ENCODE results near the gene FAM120B. TPM values are rescaled to one million over a fixed set of nuclear protein-coding genes. Genes with fewer than 3 reads are reported as not detected.
A peak's percentile ranks its signal among the peaks of the same experiment; 100 is the strongest.

The FAM120B gene
- polyA plus RNA-seq, 2 donors: 6.4 to 8.7 TPM

DNA sequence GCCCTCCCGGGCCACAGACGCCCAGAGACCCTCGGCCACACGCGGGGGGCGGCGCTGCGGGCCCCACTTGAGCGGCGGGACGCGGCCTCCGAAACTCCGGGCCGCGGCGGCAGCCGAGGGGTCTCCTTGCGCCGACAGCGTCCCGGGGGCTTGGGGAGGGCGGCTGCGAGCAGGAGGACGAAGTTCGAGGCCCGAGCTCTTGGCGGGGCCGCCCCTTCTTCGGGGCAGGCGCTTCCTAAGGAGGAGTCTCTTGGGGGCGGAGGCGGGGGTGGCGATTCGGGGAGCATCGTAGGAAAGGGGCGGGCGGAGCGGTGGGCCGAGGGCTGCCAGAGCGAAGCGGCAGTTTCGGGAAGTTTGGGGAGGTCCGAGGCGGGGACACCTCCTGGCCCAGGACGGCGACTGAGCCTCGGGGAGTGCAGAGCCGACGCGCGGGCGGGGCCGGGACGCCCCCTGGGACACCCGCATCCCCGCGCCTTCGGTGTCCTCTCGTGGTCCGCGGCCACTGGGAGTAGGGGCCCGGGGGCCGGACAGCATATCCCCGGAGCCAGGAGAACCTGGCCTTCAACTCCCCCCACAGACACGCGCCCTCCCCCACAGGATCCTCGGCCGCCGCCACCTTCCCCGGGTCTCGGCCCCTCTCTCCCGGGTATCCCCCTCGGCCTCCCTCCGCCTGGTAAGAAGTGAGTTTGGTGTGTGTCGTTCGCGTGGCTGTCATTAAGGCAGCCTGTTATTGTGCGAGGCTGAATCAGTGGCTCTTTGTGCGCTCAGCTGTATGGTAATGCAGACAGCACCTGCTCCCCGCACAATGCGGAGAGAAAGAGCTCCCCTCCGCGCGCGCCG lies 15.1 kb upstream of the FAM120B start:
- Histone ChIP-seq H3K27ac (ENCODE audit: low read depth in 2 of 2, low read length in 1 of 2) (peak overlapping the region; percentile 81 to 83), H3K36me3 (ENCODE audit: control insufficient read depth in 2 of 2, insufficient read depth in 2 of 2, low read length in 1 of 2) (peaks cover 0 to 7% of the 10 kb centered on the region in 2 donors), H3K4me3 (ENCODE audit: low read depth in 1 of 2, low read length in 2 of 2) (peak overlapping the region; percentile 45 to 68), H3K27me3 (ENCODE audit: control insufficient read depth in 1 of 2, insufficient read depth in 2 of 2, low read length in 2 of 2) (peaks cover 0 to 14% of the 10 kb centered on the region in 2 donors), H3K4me1 (ENCODE audit: control insufficient read depth in 2 of 2, insufficient read depth in 2 of 2, low read length in 1 of 2) (peaks cover 6 to 32% of the 10 kb centered on the region in 2 donors), H3K9me3 (ENCODE audit: control insufficient read depth in 2 of 2, insufficient read depth in 1 of 2, low read depth in 1 of 2, low read length in 1 of 2) (peaks cover 0 to 2% of the 10 kb centered on the region in 2 donors)
- 1 to 2% methylated on average over 77 to 87 of the region's 87 CpGs for WGBS, 2 donors

- H3K4me3 ChIP-seq (ENCODE audit: low read depth in 1 of 2, low read length in 2 of 2): peak overlapping the region; percentile 45 to 68
Observed at GRCh38 chr6:170292111-170292406, 14.5 kb upstream of the FAM120B start.

DNA sequence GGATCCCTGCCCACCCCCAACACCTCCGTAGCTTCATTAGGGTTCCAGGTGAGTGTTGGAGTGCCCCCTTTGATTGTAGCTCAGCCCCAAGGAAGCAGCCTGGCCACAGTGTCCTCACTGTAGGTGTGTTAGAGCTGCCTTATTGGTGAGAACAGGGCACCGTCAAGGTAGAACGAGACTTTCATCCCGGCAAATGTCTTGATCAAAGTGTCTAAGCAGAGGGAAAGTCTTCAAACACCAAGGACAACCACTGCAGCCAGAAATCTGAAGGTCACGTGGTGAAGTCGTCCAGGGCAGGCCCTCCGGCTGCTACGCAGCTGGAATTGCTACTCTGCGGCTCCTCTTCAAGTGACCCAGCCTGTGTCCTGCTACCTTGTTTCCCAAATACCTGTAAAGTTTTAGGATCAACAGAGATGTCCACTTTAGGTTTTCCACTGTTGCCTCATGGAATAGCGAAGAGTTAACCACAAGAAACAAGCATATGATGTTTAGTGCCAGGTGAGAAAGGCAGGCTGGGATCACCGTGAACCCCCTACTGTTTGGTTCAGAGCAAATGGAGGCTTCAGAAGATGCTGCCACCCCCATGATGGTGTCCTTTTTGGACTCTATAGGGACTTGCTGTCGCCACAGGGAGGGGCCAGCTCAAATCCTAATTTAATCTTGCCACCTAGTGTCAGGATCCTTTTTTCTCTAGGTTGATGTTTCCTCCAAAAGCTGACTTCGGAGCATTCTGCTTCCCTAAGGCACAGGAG lies 14.0 kb upstream of the FAM120B start:
- WGBS, 2 donors: 11 to 16% methylated on average over 13 of the region's 13 CpGs
- Histone ChIP-seq H3K4me3 (ENCODE audit: low read depth in 1 of 2, low read length in 2 of 2) (no peak overlapping the region), H3K9me3 (ENCODE audit: control insufficient read depth in 2 of 2, insufficient read depth in 1 of 2, low read depth in 1 of 2, low read length in 1 of 2) (peaks cover 0 to 2% of the 10 kb centered on the region in 2 donors), H3K4me1 (ENCODE audit: control insufficient read depth in 2 of 2, insufficient read depth in 2 of 2, low read length in 1 of 2) (peaks cover 6 to 26% of the 10 kb centered on the region in 2 donors), H3K36me3 (ENCODE audit: control insufficient read depth in 2 of 2, insufficient read depth in 2 of 2, low read length in 1 of 2) (peaks cover 0 to 4% of the 10 kb centered on the region in 2 donors), H3K27ac (ENCODE audit: low read depth in 2 of 2, low read length in 1 of 2) (peak overlapping the region; percentile 13 to 83), H3K27me3 (ENCODE audit: control insufficient read depth in 1 of 2, insufficient read depth in 2 of 2, low read length in 2 of 2) (peaks cover 0 to 12% of the 10 kb centered on the region in 2 donors)

More at GRCh38 chr6:170292111-170292406, 14.5 kb upstream of the FAM120B start:
- H3K36me3 ChIP-seq (ENCODE audit: control insufficient read depth in 2 of 2, insufficient read depth in 2 of 2, low read length in 1 of 2): peaks cover 0 to 7% of the 10 kb centered on the region in 2 donors
- H3K27ac ChIP-seq (ENCODE audit: low read depth in 2 of 2, low read length in 1 of 2): peak overlapping the region; percentile 81 to 83
- peaks cover 6 to 32% of the 10 kb centered on the region in 2 donors for H3K4me1 ChIP-seq (ENCODE audit: control insufficient read depth in 2 of 2, insufficient read depth in 2 of 2, low read length in 1 of 2)
- 7 to 9% methylated on average over 11 of the region's 11 CpGs for WGBS, 2 donors
- H3K27me3 ChIP-seq (ENCODE audit: control insufficient read depth in 1 of 2, insufficient read depth in 2 of 2, low read length in 2 of 2): peaks cover 0 to 16% of the 10 kb centered on the region in 2 donors
- H3K9me3 ChIP-seq (ENCODE audit: control insufficient read depth in 2 of 2, insufficient read depth in 1 of 2, low read depth in 1 of 2, low read length in 1 of 2): peaks cover 0 to 2% of the 10 kb centered on the region in 2 donors

DNA sequence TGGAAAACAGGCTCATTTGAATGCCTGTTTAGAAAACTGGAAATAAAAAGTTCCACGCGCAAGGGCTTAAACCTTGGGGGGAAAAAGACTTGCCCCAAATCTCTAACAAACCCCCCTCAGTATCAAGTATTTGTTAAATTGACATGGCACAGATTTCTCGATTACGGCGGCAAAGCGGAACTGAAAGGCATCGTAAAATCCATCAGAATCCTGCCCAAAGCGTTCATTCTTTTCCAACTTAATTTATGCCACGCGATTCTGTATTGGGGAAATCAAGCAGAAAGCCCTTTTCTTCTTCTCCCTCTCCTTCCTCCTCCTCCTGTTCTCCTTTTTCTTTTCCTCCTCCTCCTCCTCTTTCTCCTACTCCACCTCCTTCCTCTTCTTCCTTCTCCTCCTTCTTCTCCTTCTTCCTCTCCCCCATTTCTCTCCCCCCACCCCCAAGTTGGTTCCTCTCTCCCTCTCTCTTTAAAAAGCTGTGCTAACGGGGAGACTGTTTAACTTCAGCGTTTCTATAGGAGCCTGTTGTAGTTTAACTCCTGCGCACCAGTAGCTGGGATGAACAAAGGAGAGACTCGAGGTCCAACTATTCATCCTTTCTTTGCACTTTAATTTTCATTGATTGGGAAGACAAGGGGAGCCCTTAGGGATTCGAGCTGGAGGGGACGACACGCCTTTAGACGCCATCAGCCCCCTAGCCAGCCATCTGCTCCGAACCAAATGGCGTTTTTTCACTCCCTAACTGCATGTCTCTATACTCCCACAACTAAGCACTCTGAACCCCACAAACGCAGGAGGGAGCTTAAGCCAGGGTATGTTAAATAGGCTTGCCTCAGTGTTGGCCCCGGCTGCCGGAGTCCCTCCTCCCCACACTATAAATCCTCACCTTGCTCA lies 13.0 kb upstream of the FAM120B start:
- Histone ChIP-seq H3K36me3 (ENCODE audit: control insufficient read depth in 2 of 2, insufficient read depth in 2 of 2, low read length in 1 of 2) (no peaks in the 10 kb centered on the region), H3K27ac (ENCODE audit: low read depth in 2 of 2, low read length in 1 of 2) (no peak overlapping the region), H3K4me3 (ENCODE audit: low read depth in 1 of 2, low read length in 2 of 2) (no peak overlapping the region), H3K4me1 (ENCODE audit: control insufficient read depth in 2 of 2, insufficient read depth in 2 of 2, low read length in 1 of 2) (peaks cover 6 to 18% of the 10 kb centered on the region in 2 donors), H3K9me3 (ENCODE audit: control insufficient read depth in 2 of 2, insufficient read depth in 1 of 2, low read depth in 1 of 2, low read length in 1 of 2) (peaks cover 0 to 2% of the 10 kb centered on the region in 2 donors), H3K27me3 (ENCODE audit: control insufficient read depth in 1 of 2, insufficient read depth in 2 of 2, low read length in 2 of 2) (peaks cover 0 to 11% of the 10 kb centered on the region in 2 donors)
- 53 to 57% methylated on average over 23 of the region's 23 CpGs for WGBS, 2 donors

GRCh38 chr6:170294298-170294730 lies 12.2 kb upstream of the FAM120B start:
- no peaks in the 10 kb centered on the region for H3K36me3 ChIP-seq (ENCODE audit: control insufficient read depth in 2 of 2, insufficient read depth in 2 of 2, low read length in 1 of 2)
- peaks cover 5 to 17% of the 10 kb centered on the region in 2 donors for H3K4me1 ChIP-seq (ENCODE audit: control insufficient read depth in 2 of 2, insufficient read depth in 2 of 2, low read length in 1 of 2)
- H3K4me3 ChIP-seq (ENCODE audit: low read depth in 1 of 2, low read length in 2 of 2): no peak overlapping the region
- H3K27ac ChIP-seq (ENCODE audit: low read depth in 2 of 2, low read length in 1 of 2): no peak overlapping the region
- H3K27me3 ChIP-seq (ENCODE audit: control insufficient read depth in 1 of 2, insufficient read depth in 2 of 2, low read length in 2 of 2): peaks cover 0 to 11% of the 10 kb centered on the region in 2 donors
- WGBS, 2 donors: 48 to 70% methylated on average over 2 of the region's 2 CpGs
- peaks cover 0 to 2% of the 10 kb centered on the region in 2 donors for H3K9me3 ChIP-seq (ENCODE audit: control insufficient read depth in 2 of 2, insufficient read depth in 1 of 2, low read depth in 1 of 2, low read length in 1 of 2)

- Histone ChIP-seq H3K27ac (ENCODE audit: low read depth in 2 of 2, low read length in 1 of 2) (no peak overlapping the region), H3K9me3 (ENCODE audit: control insufficient read depth in 2 of 2, insufficient read depth in 1 of 2, low read depth in 1 of 2, low read length in 1 of 2) (peaks cover 0 to 2% of the 10 kb centered on the region in 2 donors), H3K27me3 (ENCODE audit: control insufficient read depth in 1 of 2, insufficient read depth in 2 of 2, low read length in 2 of 2) (peaks cover 0 to 11% of the 10 kb centered on the region in 2 donors), H3K36me3 (ENCODE audit: control insufficient read depth in 2 of 2, insufficient read depth in 2 of 2, low read length in 1 of 2) (no peaks in the 10 kb centered on the region), H3K4me1 (ENCODE audit: control insufficient read depth in 2 of 2, insufficient read depth in 2 of 2, low read length in 1 of 2) (peaks cover 1 to 15% of the 10 kb centered on the region in 2 donors), H3K4me3 (ENCODE audit: low read depth in 1 of 2, low read length in 2 of 2) (peak overlapping the region; percentile 47 to 48)
- WGBS, 2 donors: 15 to 18% methylated on average over 30 of the region's 30 CpGs
Observed at GRCh38 chr6:170294813-170295509, 11.6 kb upstream of the FAM120B start.

DNA sequence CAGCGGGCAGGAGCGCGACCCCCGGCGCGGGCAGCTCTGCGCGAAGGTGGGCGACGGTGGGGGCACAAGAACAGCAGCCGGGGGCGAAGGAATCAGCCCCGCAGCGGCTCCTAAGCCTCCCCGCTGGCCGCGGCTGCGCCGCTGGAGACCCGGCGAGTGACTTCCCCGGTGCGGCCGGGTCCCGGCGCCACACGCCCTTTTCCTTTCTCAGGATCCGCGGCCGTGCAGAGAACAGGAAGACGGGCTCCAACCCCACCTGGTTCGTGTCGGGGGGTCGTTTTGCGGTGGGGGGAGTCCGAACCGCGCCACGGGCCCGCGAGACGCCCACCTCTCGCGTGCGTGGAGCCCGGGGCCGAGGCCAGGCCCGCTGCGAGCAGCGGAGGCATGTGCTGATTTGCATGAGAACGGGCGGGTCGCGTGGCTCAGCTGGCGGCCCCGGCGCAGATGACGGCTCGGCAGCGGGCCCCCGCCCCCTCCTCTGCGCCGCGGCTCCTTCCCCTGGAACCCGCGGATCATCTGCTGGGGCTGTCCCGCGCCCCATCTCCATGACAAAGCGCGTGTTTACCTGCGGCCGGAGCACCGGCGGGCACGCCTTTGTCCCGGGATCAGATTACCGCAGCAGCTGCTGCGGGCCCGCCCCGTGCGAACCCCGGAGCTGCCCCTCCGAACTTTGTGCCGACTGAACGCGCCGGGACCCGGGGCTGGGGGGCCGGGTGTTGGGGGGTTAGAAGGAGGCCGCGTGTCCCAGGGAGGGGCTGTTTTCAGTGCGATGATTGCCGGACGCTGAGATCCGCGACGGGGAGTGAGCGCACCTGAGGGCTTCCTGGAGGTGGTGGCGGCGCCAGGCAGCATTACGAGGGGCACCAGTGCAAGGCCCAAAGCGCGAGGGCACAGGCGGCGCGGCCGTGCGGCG lies 10.8 kb upstream of the FAM120B start:
- H3K4me3 ChIP-seq (ENCODE audit: low read depth in 1 of 2, low read length in 2 of 2): peak overlapping the region; percentile 47 to 48
- no peaks in the 10 kb centered on the region for H3K36me3 ChIP-seq (ENCODE audit: control insufficient read depth in 2 of 2, insufficient read depth in 2 of 2, low read length in 1 of 2)
- H3K27me3 ChIP-seq (ENCODE audit: control insufficient read depth in 1 of 2, insufficient read depth in 2 of 2, low read length in 2 of 2): peaks cover 0 to 11% of the 10 kb centered on the region in 2 donors
- H3K27ac ChIP-seq (ENCODE audit: low read depth in 2 of 2, low read length in 1 of 2): no peak overlapping the region
- H3K4me1 ChIP-seq (ENCODE audit: control insufficient read depth in 2 of 2, insufficient read depth in 2 of 2, low read length in 1 of 2): peaks cover 0 to 15% of the 10 kb centered on the region in 2 donors
- 1% methylated on average over 85 to 109 of the region's 109 CpGs for WGBS, 2 donors
- peaks cover 0 to 2% of the 10 kb centered on the region in 2 donors for H3K9me3 ChIP-seq (ENCODE audit: control insufficient read depth in 2 of 2, insufficient read depth in 1 of 2, low read depth in 1 of 2, low read length in 1 of 2)

- Histone ChIP-seq H3K36me3 (ENCODE audit: control insufficient read depth in 2 of 2, insufficient read depth in 2 of 2, low read length in 1 of 2) (no peaks in the 10 kb centered on the region), H3K9me3 (ENCODE audit: control insufficient read depth in 2 of 2, insufficient read depth in 1 of 2, low read depth in 1 of 2, low read length in 1 of 2) (peaks cover 0 to 2% of the 10 kb centered on the region in 2 donors), H3K4me3 (ENCODE audit: low read depth in 1 of 2, low read length in 2 of 2) (peak overlapping the region; percentile 47 to 48), H3K27ac (ENCODE audit: low read depth in 2 of 2, low read length in 1 of 2) (no peak overlapping the region), H3K27me3 (ENCODE audit: control insufficient read depth in 1 of 2, insufficient read depth in 2 of 2, low read length in 2 of 2) (peaks cover 0 to 11% of the 10 kb centered on the region in 2 donors), H3K4me1 (ENCODE audit: control insufficient read depth in 2 of 2, insufficient read depth in 2 of 2, low read length in 1 of 2) (peaks cover 0 to 12% of the 10 kb centered on the region in 2 donors)
- WGBS, 2 donors: 1 to 4% methylated on average over 29 to 47 of the region's 47 CpGs
Observed at GRCh38 chr6:170296423-170296745, 10.2 kb upstream of the FAM120B start.
